Upper lobe of left lung (tissue), 4 donors: ENCODE data around the gene APOBEC3G.

ENCODE experiments used
- POLR2AphosphoS5 ChIP-seq, 2 donors: sonication (generic); formaldehyde crosslinking; IDR thresholded peaks; one replicate each; pipeline ENCODE4 v1.5.1; 2017; ENCODE audit warnings: antibody characterized with exemption in 2 of 2
- TF ChIP-seq, protein P1 (sequence below), 6 experiments: fragments of 450-650 bp in 4 of 6; fragments of 200-600 bp in 2 of 6; sonication (generic) in 2 of 6; IDR thresholded peaks; one replicate each; pipeline ENCODE4 v1.5.1; 2016 to 2019; ENCODE audit warnings: antibody characterized with exemption in 6 of 6

DNA sequence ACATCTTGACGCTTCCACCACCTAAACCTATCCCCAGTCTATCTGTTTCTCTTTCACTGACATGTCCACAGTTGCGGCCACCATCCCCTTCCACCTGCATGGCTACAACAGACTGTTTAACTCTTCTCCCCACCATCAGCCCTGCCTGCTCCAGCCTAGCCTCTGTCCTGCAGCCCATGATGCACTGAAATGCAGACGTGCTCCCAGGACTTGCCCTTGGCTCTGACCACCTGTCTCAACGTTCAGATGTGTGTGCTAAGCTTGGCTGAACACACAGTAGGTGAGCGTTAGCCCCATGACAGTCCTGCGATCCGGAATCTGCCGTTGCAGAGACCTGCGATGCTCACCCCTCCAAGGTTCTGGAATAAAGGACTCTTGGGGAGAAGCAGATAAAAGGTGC is 52.7 kb downstream of the APOBEC3G start:
- TF ChIP-seq, protein P1, sequence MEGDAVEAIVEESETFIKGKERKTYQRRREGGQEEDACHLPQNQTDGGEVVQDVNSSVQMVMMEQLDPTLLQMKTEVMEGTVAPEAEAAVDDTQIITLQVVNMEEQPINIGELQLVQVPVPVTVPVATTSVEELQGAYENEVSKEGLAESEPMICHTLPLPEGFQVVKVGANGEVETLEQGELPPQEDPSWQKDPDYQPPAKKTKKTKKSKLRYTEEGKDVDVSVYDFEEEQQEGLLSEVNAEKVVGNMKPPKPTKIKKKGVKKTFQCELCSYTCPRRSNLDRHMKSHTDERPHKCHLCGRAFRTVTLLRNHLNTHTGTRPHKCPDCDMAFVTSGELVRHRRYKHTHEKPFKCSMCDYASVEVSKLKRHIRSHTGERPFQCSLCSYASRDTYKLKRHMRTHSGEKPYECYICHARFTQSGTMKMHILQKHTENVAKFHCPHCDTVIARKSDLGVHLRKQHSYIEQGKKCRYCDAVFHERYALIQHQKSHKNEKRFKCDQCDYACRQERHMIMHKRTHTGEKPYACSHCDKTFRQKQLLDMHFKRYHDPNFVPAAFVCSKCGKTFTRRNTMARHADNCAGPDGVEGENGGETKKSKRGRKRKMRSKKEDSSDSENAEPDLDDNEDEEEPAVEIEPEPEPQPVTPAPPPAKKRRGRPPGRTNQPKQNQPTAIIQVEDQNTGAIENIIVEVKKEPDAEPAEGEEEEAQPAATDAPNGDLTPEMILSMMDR (IDR thresholded peaks at IDR 0.05): no peak
- TF ChIP-seq POLR2AphosphoS5 (IDR thresholded peaks at IDR 0.05): no peak
